ENCODE results near the gene NCAPD2. TPM values are rescaled to one million over a fixed set of nuclear protein-coding genes. Genes with fewer than 3 reads are reported as not detected.

NCAPD2 gene
- total and polyA plus RNA-seq, 10 donors: 12.0 to 49.2 (median 37.2) TPM

DNA sequence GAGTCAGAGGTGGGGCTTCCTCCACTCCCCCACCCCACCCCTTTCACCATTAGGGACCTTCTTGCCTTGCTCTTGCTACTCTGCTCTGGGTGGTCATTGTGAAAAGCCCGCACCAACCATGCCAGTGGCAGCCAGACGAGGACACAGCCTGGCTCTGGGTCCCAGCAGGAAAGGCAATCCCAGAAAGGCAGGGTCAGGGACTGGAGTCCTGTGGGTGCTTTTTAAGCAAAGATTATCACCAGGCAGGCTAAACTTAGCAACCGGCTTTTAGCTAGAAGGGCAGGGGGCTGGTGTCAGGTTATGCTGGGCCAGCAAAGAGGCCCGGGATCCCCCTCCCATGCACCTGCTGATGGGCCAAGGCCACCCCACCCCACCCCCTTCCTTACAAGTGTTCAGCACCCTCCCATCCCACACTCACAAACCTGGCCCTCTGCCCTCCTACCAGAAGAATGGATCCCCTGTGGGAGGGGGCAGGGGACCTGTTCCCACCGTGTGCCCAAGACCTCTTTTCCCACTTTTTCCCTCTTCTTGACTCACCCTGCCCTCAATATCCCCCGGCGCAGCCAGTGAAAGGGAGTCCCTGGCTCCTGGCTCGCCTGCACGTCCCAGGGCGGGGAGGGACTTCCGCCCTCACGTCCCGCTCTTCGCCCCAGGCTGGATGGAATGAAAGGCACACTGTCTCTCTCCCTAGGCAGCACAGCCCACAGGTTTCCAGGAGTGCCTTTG lies 39.2 kb downstream of the NCAPD2 start:
- Histone ChIP-seq H3K9me3 (no peaks in the 10 kb centered on the region), H3K4me1 (peaks cover 38 to 58% (median 51%) of the 10 kb centered on the region in 6 donors), H3K4me3 (peak overlapping the region; percentile 92 to 99 (median 96)), H3K27ac (peak overlapping the region; percentile 95 to 99 (median 98)), H3K27me3 (replicated peaks in 1 of 7) (no peaks in the 10 kb centered on the region), H3K36me3 (peaks cover 0 to 66% (median 56%) of the 10 kb centered on the region in 6 donors)
- DNase-seq: peak; percentile 89
- TF ChIP-seq POLR2AphosphoS5 (IDR thresholded peaks at IDR 0.05): peak; percentile 35 to 74 (median 73)
- no peak for TF ChIP-seq POLR2A (IDR thresholded peaks at IDR 0.05)
- WGBS, 5 donors: 1 to 5% (median 3%) methylated on average over 14 of the region's 14 CpGs
- intact Hi-C loops (cut with DNase I; ENCODE audit: low total_unique reads): no loop called here

DNA sequence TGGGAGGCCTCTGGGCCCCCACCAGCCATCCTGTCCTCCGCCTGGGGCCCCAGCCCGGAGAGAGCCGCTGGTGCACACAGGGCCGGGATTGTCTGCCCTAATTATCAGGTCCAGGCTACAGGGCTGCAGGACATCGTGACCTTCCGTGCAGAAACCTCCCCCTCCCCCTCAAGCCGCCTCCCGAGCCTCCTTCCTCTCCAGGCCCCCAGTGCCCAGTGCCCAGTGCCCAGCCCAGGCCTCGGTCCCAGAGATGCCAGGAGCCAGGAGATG lies 39.7 kb downstream of the NCAPD2 start:
- peaks cover 43 to 63% (median 56%) of the 10 kb centered on the region in 6 donors for H3K4me1 ChIP-seq
- intact Hi-C loops (cut with DNase I; ENCODE audit: low total_unique reads): no loop called here
- 0 to 7% (median 0%) methylated on average over 3 to 9 of the region's 9 CpGs for WGBS, 5 donors
- H3K27ac ChIP-seq: peak overlapping the region; percentile 95 to 99 (median 98)
- H3K27me3 ChIP-seq (replicated peaks in 1 of 7): no peaks in the 10 kb centered on the region
- H3K36me3 ChIP-seq: peaks cover 0 to 66% (median 56%) of the 10 kb centered on the region in 6 donors
- peak overlapping the region; percentile 92 to 99 (median 96) for H3K4me3 ChIP-seq
- peak in 1 of 3 donors; percentile 12 for TF ChIP-seq POLR2AphosphoS5 (IDR thresholded peaks at IDR 0.05)
- no peak for TF ChIP-seq POLR2A (IDR thresholded peaks at IDR 0.05)
- TF ChIP-seq, protein P1, sequence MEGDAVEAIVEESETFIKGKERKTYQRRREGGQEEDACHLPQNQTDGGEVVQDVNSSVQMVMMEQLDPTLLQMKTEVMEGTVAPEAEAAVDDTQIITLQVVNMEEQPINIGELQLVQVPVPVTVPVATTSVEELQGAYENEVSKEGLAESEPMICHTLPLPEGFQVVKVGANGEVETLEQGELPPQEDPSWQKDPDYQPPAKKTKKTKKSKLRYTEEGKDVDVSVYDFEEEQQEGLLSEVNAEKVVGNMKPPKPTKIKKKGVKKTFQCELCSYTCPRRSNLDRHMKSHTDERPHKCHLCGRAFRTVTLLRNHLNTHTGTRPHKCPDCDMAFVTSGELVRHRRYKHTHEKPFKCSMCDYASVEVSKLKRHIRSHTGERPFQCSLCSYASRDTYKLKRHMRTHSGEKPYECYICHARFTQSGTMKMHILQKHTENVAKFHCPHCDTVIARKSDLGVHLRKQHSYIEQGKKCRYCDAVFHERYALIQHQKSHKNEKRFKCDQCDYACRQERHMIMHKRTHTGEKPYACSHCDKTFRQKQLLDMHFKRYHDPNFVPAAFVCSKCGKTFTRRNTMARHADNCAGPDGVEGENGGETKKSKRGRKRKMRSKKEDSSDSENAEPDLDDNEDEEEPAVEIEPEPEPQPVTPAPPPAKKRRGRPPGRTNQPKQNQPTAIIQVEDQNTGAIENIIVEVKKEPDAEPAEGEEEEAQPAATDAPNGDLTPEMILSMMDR (IDR thresholded peaks at IDR 0.05 in 8 of 11, conservative IDR thresholded peaks at IDR 0.05 in 3 of 11): no peak
- H3K9me3 ChIP-seq: no peaks in the 10 kb centered on the region
- peak; percentile 90 for DNase-seq

DNA sequence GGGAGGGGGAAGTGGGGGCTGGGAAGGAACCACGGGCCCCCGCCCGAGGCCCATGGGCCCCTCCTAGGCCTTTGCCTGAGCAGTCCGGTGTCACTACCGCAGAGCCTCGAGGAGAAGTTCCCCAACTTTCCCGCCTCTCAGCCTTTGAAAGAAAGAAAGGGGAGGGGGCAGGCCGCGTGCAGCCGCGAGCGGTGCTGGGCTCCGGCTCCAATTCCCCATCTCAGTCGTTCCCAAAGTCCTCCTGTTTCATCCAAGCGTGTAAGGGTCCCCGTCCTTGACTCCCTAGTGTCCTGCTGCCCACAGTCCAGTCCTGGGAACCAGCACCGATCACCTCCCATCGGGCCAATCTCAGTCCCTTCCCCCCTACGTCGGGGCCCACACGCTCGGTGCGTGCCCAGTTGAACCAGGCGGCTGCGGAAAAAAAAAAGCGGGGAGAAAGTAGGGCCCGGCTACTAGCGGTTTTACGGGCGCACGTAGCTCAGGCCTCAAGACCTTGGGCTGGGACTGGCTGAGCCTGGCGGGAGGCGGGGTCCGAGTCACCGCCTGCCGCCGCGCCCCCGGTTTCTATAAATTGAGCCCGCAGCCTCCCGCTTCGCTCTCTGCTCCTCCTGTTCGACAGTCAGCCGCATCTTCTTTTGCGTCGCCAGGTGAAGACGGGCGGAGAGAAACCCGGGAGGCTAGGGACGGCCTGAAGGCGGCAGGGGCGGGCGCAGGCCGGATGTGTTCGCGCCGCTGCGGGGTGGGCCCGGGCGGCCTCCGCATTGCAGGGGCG lies 40.2 kb downstream of the NCAPD2 start, which contains the start of gene GAPDH:
Gene GAPDH (plus strand): TSS at position 595 of the 772 bp plus-strand sequence. CDS start 316 bp downstream, outside the sequence.
- intact Hi-C loops (cut with DNase I; ENCODE audit: low total_unique reads): no loop called here
- Histone ChIP-seq H3K27me3 (replicated peaks in 1 of 7) (no peaks in the 10 kb centered on the region), H3K4me3 (peak within 1 kb of the TSS; percentile 92 to 99 (median 96)), H3K27ac (peak within 1 kb of the TSS; percentile 95 to 99 (median 98)), H3K9me3 (no peaks in the 10 kb centered on the region), H3K36me3 (peaks cover 0 to 66% (median 54%) of the 10 kb centered on the region in 6 donors), H3K4me1 (peaks cover 44 to 68% (median 61%) of the 10 kb centered on the region in 6 donors)
- TF ChIP-seq POLR2AphosphoS5 (IDR thresholded peaks at IDR 0.05): peak; percentile 98 to 99 (median 99)
- TF ChIP-seq POLR2A (IDR thresholded peaks at IDR 0.05): peak; percentile 51 to 92 (median 85)
- TF ChIP-seq, protein P1 (IDR thresholded peaks at IDR 0.05 in 8 of 11, conservative IDR thresholded peaks at IDR 0.05 in 3 of 11): peak in 3 of 11 experiments; percentile 9 to 22 (median 19)
- 0 to 1% (median 0%) methylated on average over 45 to 62 of the region's 62 CpGs for WGBS, 5 donors
- peak; percentile 97 for DNase-seq

DNA sequence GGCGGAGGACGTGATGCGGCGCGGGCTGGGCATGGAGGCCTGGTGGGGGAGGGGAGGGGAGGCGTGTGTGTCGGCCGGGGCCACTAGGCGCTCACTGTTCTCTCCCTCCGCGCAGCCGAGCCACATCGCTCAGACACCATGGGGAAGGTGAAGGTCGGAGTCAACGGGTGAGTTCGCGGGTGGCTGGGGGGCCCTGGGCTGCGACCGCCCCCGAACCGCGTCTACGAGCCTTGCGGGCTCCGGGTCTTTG lies 40.7 kb downstream of the NCAPD2 start:
- H3K36me3 ChIP-seq: peaks cover 0 to 66% (median 49%) of the 10 kb centered on the region in 6 donors
- 0% methylated on average over 10 to 25 of the region's 25 CpGs for WGBS, 5 donors
- peak overlapping the region; percentile 92 to 99 (median 96) for H3K4me3 ChIP-seq
- no peak for DNase-seq
- no peaks in the 10 kb centered on the region for H3K9me3 ChIP-seq
- peak overlapping the region; percentile 95 to 99 (median 98) for H3K27ac ChIP-seq
- no peaks in the 10 kb centered on the region for H3K27me3 ChIP-seq (replicated peaks in 1 of 7)
- peaks cover 46 to 73% (median 65%) of the 10 kb centered on the region in 6 donors for H3K4me1 ChIP-seq
- intact Hi-C loops (cut with DNase I; ENCODE audit: low total_unique reads): no loop called here
- TF ChIP-seq POLR2AphosphoS5 (IDR thresholded peaks at IDR 0.05) (no peak), POLR2A (IDR thresholded peaks at IDR 0.05) (no peak)
- TF ChIP-seq, protein P1 (IDR thresholded peaks at IDR 0.05 in 8 of 11, conservative IDR thresholded peaks at IDR 0.05 in 3 of 11): peak in 2 of 11 experiments; percentile 2 to 19

Data from spleen (tissue), 11 donors.